Activated CD4-positive, alpha-beta T cell treated with anti-CD3 and anti-CD28 coated beads for 36 hours (primary cell): ENCODE data around the gene ACOXL. TPM values are rescaled to one million over a fixed set of nuclear protein-coding genes. Genes with fewer than 3 reads are reported as not detected.

Source experiments
- ATAC-seq: fragments of 200-7000 bp; cut with Tn5 transposase; one replicate; pipeline ENCODE4 v1.10.0; 2021; ENCODE audit warnings: mild to moderate bottlenecking, moderate library complexity
- CTCF ChIA-PET: fragments of 350-600 bp; sonication (Branson Sonifier 250); formaldehyde crosslinking; loops from one replicate; lab custom pipeline; 2021; ENCODE audit warnings: antibody characterized with exemption; lab: Charles Lee
- POLR2A ChIA-PET: fragments of 350-600 bp; sonication (Branson Sonifier 250); formaldehyde crosslinking; loops from one replicate; lab custom pipeline; 2021; ENCODE audit warnings: antibody characterized with exemption, inconsistent platforms; lab: Charles Lee
- DNase-seq: peaks from one replicate; pipeline ENCODE4 v3.0.0-alpha.2; 2020
- H3K27ac Mint-ChIP-seq: one replicate; pipeline ENCODE4 v1.8.0; 2021; ENCODE audit warnings: mixed read lengths
- H3K27me3 Mint-ChIP-seq: one replicate; pipeline ENCODE4 v1.8.0; 2021; ENCODE audit warnings: mixed read lengths
- H3K36me3 Mint-ChIP-seq: one replicate; pipeline ENCODE4 v1.8.0; 2021; ENCODE audit warnings: low read depth, mixed read lengths
- H3K4me1 Mint-ChIP-seq: one replicate; pipeline ENCODE4 v1.8.0; 2021; ENCODE audit warnings: mixed read lengths
- H3K4me3 Mint-ChIP-seq: one replicate; pipeline ENCODE4 v1.8.0; 2021; ENCODE audit warnings: mild to moderate bottlenecking, moderate library complexity, mixed read lengths
- H3K9me3 Mint-ChIP-seq: one replicate; pipeline ENCODE4 v1.8.0; 2021; ENCODE audit warnings: low read depth, mixed read lengths
- intact Hi-C, 2 experiments: fragments of 100-400 bp; cut with DNase I in 1 of 2; cut with micrococcal nuclease in 1 of 2; formaldehyde crosslinking; loops; one replicate each; pipeline versions ENCODE4 v1.14.2 to v1.15.1; 2022 to 2024; cut with DNase I, micrococcal nuclease
- total RNA-seq, 2 experiments: library from RNA; stranded (reverse); gene quantifications; one replicate each; pipeline ENCODE4 v1.2.3, GENCODE V29; 2021

ACOXL gene
- total RNA-seq, 2 experiments from 2014 or later = 0.23 TPM; not detected in 1

DNA sequence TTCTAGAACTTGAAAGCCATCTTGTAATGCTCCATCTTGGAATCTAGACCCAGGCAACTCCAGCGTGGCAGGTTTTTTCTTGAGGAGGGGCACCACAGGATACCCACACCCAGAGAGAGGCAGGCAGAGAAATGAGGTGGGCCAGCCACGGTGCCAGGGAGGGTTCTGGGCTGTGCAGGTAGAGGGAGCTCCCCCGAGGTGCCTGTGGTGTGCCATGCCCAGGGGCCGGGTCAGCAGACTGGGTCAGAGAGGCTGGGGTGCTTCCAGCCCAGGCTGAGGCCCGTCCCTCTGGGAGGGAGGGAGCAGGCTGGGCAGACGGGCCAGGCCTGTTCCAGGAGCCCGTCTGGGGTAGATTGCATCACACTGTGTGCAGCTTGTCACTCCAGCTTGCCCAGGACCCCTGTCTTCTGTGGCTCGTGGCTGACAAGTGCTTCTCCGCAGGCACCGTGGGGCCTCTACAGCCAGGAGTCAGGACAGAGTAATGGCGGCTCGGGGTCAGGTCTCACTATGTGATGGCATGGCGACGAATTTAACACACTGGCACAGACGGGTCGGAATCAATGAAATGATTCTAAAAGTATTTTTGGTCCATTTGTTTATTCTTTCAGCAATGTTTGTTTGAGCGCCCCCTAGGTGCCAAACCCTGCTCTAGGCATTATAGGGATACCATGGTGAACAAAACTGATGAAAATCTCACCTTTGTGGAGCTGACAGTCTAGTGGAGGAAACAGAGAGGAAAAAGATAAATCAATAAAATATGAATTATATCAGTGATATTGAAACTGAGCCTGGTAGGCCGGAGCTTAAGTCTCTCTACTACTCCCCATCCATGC lies 144.0 kb downstream of the ACOXL start:
- ChIA-PET CTCF (interaction anchor here (0.7 to 1.5 kb wide), 6 partner anchors 8 to 22 kb away, joined by 3 to 5 read pairs (median 4); no protein-coding TSS in a partner anchor), POLR2A (no interaction called here)
- intact Hi-C loops = no loop called here
- peaks cover 11% of the 10 kb centered on the region for H3K4me1 Mint-ChIP-seq
- H3K9me3 Mint-ChIP-seq = peaks cover 6% of the 10 kb centered on the region
- H3K36me3 Mint-ChIP-seq = peaks cover 4% of the 10 kb centered on the region
- H3K4me3 Mint-ChIP-seq = no peak overlapping the region
- H3K27ac Mint-ChIP-seq = no peak overlapping the region
- H3K27me3 Mint-ChIP-seq = peaks cover 22% of the 10 kb centered on the region
- no peak for ATAC-seq
- DNase-seq = peak; percentile 38

DNA sequence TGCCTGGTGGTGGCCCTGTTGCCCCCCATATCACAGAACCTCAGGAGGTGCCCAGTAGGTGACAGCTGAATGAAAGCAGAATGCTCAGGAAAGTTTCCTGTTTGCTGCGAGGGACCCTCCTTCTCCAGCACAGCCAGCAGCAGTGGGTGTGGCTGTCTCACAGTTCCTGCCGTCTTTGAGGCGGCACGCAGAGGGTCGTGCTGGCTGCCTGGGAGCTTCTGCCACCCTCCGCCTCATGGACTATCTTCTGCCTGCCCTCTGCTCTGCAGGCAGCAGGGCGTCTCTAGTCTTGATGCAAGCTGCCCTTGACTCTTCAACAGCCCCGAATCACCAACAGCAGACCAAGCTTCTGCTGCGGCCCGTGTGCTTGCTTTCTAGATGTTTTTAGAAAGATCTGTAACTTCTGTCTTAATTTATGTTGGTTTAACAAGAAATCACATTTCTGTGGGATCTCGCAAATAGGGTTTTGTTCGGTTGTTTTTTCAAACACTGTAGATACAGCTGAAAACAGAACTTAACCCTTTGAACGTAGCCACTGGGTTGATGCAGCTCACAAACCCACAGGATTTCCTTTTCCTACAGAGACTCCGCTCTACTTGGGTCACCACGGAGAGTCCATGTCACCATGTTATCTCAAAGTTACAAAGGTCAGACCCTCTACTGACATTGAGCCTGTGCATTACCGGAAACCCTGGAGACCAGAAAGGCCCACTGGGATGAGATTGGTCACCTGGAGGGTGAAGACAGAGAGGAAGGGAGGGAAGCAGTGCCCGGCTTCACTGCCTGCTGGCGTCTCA lies 144.9 kb downstream of the ACOXL start:
- ATAC-seq (no peak), DNase-seq (no peak)
- H3K4me1 Mint-ChIP-seq = peaks cover 10% of the 10 kb centered on the region
- peaks cover 20% of the 10 kb centered on the region for H3K27me3 Mint-ChIP-seq
- H3K36me3 Mint-ChIP-seq = peaks cover 4% of the 10 kb centered on the region
- H3K27ac Mint-ChIP-seq = no peak overlapping the region
- POLR2A ChIA-PET = no interaction called here
- H3K9me3 Mint-ChIP-seq = peaks cover 8% of the 10 kb centered on the region
- intact Hi-C loops = no loop called here
- CTCF ChIA-PET = interaction anchor here (1.0 to 1.5 kb wide), 6 partner anchors 8 to 65 kb away, joined by 3 to 5 read pairs (median 4); no protein-coding TSS in a partner anchor
- no peak overlapping the region for H3K4me3 Mint-ChIP-seq

DNA sequence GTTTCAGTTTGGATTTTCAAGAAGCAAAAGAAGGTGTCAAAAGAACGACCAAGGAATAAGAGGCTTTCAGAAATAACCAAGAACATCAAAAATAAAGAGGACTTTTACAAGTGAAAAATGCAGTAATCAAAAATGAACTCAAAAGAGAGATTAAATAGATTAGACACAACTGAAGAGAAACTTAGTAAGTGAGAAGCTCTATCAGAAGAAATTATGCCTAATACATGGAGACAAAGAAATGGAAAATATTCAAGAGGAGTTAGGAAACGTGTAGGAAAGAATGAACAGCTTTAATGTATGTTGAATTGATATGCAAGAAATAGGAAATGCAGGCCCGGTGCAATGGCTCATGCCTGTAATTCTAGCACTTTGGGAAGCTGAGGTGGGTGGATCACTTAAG lies 145.8 kb downstream of the ACOXL start:
- Mint-ChIP-seq H3K4me1 (peaks cover 7% of the 10 kb centered on the region), H3K9me3 (peaks cover 8% of the 10 kb centered on the region), H3K36me3 (peaks cover 4% of the 10 kb centered on the region), H3K27me3 (peaks cover 20% of the 10 kb centered on the region), H3K27ac (no peak overlapping the region), H3K4me3 (no peak overlapping the region)
- ChIA-PET CTCF (interaction anchor here (0.6 to 1.1 kb wide), 2 partner anchors 66 to 243 kb away, joined by 3 read pairs; no protein-coding TSS in a partner anchor), POLR2A (no interaction called here)
- intact Hi-C loops = no loop called here
- DNase-seq (no peak), ATAC-seq (no peak)

DNA sequence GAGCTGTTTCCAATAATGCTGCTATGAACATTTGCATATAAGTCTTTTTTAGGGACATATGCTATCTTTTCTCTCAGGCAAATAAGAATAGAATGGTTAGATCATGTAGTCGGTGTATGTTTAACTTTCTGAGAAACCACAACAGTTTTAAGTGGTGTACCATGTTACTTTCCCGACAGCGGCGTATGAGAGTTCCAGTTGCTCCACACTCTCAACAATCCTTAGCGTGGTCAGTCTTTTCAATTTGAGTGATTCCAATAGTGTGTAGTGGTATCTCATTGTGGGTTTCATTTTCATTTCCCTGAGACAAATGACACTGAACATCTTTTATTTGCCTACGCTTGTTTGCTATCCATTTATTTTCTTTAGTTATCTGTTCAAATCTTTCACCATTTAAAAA lies 149.5 kb downstream of the ACOXL start:
- POLR2A ChIA-PET = no interaction called here
- CTCF ChIA-PET = no interaction called here
- peak; percentile 80 for ATAC-seq

DNA sequence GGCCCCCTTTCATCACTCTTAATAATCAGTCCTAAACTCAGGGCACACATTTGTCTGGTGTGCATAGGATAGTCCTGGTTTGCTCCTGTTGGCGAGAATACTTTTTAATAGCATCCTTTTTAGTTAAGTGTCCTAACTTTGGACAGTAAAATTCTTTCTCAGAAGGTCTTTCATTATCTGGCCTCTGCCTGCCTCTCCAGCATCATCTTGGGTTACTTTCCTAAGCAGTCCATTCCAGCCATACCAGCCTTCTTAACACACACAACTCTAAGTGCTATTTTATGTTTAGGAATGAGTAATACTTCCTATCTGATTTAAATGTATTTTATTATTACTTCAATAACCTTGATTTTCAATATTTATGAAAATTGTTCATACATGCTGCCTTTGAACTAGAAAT lies 151.0 kb downstream of the ACOXL start:
- H3K27ac Mint-ChIP-seq = no peak overlapping the region
- no peak overlapping the region for H3K4me3 Mint-ChIP-seq
- H3K4me1 Mint-ChIP-seq = peaks cover 6% of the 10 kb centered on the region
- DNase-seq (no peak), ATAC-seq (no peak)
- peaks cover 2% of the 10 kb centered on the region for H3K9me3 Mint-ChIP-seq
- no peaks in the 10 kb centered on the region for H3K36me3 Mint-ChIP-seq
- ChIA-PET CTCF (interaction anchor here (0.8 kb wide), 1 partner anchor 798 kb away, joined by 3 read pairs; no protein-coding TSS in a partner anchor), POLR2A (no interaction called here)
- intact Hi-C loops = loop anchor here in 1 of 2 experiments (2.0 kb wide), 1 partner anchor 71 kb away; no protein-coding TSS in a partner anchor
- H3K27me3 Mint-ChIP-seq = peaks cover 29% of the 10 kb centered on the region

More for the DNA sequence above, 149.5 kb downstream of the ACOXL start:
- peak; percentile 39 for DNase-seq
- no peak overlapping the region for H3K27ac Mint-ChIP-seq
- H3K27me3 Mint-ChIP-seq = peaks cover 32% of the 10 kb centered on the region
- intact Hi-C loops = loop anchor here in 1 of 2 experiments (2.0 kb wide), 1 partner anchor 69 kb away; no protein-coding TSS in a partner anchor
- H3K9me3 Mint-ChIP-seq = peaks cover 8% of the 10 kb centered on the region
- H3K36me3 Mint-ChIP-seq = peaks cover 4% of the 10 kb centered on the region
- H3K4me3 Mint-ChIP-seq = no peak overlapping the region
- H3K4me1 Mint-ChIP-seq = peaks cover 6% of the 10 kb centered on the region

DNA sequence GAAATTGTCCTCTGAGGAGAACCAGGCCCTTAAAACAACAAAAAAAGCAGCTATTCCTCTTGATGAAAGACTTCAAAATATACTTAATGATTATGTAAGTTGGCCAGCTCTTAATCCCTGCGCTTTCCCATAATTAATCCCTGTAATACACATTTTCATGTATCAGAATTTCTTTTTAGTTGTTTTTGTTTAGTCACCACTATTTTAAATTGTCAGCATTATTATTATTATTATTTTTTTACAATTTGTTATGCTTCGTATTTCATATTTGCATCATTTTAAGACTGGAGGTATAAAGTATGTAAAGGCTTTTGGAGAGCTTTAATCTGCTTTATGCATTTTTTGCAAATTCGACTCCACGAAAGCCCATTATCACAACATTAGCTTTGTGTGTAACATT lies 152.9 kb downstream of the ACOXL start:
- ATAC-seq = no peak
- Mint-ChIP-seq H3K27ac (no peak overlapping the region), H3K4me1 (peaks cover 6% of the 10 kb centered on the region), H3K27me3 (peaks cover 29% of the 10 kb centered on the region), H3K4me3 (no peak overlapping the region), H3K36me3 (no peaks in the 10 kb centered on the region), H3K9me3 (peaks cover 2% of the 10 kb centered on the region)
- POLR2A ChIA-PET = interaction anchor here (0.6 to 0.7 kb wide), 2 partner anchors 212 to 240 kb away, joined by 3 read pairs; no protein-coding TSS in a partner anchor
- intact Hi-C loops = no loop called here
- no peak for DNase-seq
- CTCF ChIA-PET = interaction anchor here (0.6 to 1.4 kb wide), 3 partner anchors 8 to 1773 kb away, joined by 3 to 4 read pairs (median 3); no protein-coding TSS in a partner anchor

DNA sequence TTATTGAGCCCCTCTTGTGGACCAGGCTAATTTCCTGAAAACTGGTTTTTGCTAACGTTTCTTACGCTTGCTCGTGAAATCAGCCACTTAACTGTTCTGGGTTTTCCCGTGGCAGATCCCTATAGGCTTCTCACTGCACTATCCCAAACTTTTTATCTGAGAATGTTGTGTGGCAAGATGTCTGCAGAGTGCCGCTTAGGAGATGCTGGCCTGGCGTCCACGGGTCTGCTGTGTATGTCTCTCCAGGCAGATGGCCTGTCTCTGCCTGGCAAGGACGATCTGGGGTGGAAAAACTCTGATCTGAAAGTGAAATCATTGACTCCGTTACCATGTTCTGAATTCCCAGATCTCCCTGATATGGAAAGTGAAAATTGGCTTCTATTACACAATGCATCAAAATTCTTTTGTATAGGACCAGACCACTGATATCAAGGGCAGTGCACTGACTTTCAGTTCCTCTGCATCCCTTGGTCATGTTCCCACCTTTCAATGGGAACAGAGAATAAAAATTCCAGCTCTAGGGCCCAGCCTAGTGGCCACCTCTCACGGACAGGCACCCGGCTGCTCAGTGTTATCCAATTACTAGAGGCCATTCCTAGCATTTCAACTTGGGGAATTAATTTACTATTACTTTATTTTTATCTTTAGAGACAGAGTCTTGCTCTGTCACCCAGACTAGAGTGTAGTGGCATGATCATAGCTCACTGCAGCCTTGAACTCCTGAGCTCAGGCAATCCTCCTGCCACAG lies 154.6 kb downstream of the ACOXL start:
- CTCF ChIA-PET = interaction anchor here (0.6 kb wide), 1 partner anchor 83 kb away, joined by 4 read pairs; no protein-coding TSS in a partner anchor
- POLR2A ChIA-PET = no interaction called here
- H3K27ac Mint-ChIP-seq = no peak overlapping the region
- intact Hi-C loops = no loop called here
- H3K4me3 Mint-ChIP-seq = no peak overlapping the region
- no peaks in the 10 kb centered on the region for H3K36me3 Mint-ChIP-seq
- DNase-seq (no peak), ATAC-seq (no peak)
- no peaks in the 10 kb centered on the region for H3K9me3 Mint-ChIP-seq
- no peaks in the 10 kb centered on the region for H3K4me1 Mint-ChIP-seq
- H3K27me3 Mint-ChIP-seq = peaks cover 25% of the 10 kb centered on the region

DNA sequence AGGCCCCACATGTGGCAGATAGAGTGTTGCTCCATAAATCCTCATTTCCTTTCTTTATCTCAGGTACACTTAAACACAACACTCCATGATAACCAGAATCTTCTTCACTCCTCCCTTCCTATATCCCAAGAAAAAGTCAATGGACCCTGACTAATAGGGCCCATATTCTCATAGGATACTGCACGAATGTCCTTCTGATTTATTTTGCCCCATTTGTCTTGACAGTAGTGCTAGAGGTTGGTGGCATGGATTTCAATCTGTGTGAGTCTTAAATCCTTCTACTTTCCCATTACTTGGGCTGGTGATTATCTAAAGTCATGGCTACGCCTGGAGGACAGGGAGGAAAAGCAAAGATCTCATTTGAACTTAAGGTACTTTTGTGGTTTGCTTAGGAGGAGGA lies 156.0 kb downstream of the ACOXL start:
- ATAC-seq = no peak
- CTCF ChIA-PET = no interaction called here
- H3K4me1 Mint-ChIP-seq = no peaks in the 10 kb centered on the region
- H3K27ac Mint-ChIP-seq = no peak overlapping the region
- DNase-seq = no peak
- H3K9me3 Mint-ChIP-seq = no peaks in the 10 kb centered on the region
- H3K27me3 Mint-ChIP-seq = peaks cover 27% of the 10 kb centered on the region
- no peak overlapping the region for H3K4me3 Mint-ChIP-seq
- H3K36me3 Mint-ChIP-seq = no peaks in the 10 kb centered on the region
- POLR2A ChIA-PET = no interaction called here
- intact Hi-C loops = no loop called here

DNA sequence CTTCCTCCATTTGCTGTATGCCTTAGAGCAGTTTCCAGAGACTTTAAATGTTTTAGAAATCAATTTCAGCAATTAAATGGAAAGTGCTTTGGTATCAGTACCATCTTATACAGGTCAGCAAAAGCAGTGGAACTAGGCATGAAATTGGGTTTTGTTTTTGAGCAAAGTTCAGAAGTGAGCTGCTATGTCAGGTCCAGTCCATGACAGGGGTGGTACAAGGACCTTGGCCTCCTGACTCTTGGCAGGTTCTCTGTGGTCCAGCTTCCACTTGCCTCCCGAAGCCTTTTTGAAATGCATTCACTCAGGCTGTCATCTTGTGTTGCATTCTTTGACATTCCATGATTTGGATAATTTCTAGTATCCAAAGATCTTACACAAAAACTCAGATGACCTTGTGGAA lies 159.3 kb downstream of the ACOXL start:
- intact Hi-C loops = no loop called here
- DNase-seq (no peak), ATAC-seq (no peak)
- Mint-ChIP-seq H3K36me3 (no peaks in the 10 kb centered on the region), H3K27ac (no peak overlapping the region), H3K9me3 (peaks cover 6% of the 10 kb centered on the region), H3K4me1 (no peaks in the 10 kb centered on the region), H3K27me3 (peaks cover 22% of the 10 kb centered on the region), H3K4me3 (no peak overlapping the region)
- ChIA-PET CTCF (interaction anchor here (1.4 kb wide), 1 partner anchor 80 kb away, joined by 3 read pairs; no protein-coding TSS in a partner anchor), POLR2A (no interaction called here)

DNA sequence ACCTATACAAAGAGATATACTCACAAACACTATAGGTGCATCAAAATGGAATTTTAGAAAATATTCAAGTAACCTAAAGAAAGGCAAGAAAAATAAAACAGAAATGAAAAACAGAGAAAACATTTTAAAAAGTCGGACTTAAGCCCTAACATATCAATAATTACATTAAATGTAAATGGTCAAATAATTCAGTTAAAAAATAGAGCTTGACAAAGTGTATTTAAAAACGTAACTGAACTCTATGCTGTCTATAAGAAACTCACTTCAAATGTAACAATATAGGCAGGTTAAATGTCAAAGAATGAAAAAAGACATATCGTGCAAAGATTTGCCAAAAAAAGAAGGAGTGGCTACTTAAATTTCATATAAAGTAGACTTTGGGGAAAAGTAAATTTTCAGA lies 163.9 kb downstream of the ACOXL start:
- DNase-seq = no peak
- intact Hi-C loops = no loop called here
- CTCF ChIA-PET = no interaction called here
- Mint-ChIP-seq H3K36me3 (no peaks in the 10 kb centered on the region), H3K4me1 (no peaks in the 10 kb centered on the region), H3K4me3 (no peak overlapping the region), H3K27ac (no peak overlapping the region), H3K9me3 (peaks cover 6% of the 10 kb centered on the region), H3K27me3 (peaks cover 24% of the 10 kb centered on the region)
- POLR2A ChIA-PET = no interaction called here
- no peak for ATAC-seq

DNA sequence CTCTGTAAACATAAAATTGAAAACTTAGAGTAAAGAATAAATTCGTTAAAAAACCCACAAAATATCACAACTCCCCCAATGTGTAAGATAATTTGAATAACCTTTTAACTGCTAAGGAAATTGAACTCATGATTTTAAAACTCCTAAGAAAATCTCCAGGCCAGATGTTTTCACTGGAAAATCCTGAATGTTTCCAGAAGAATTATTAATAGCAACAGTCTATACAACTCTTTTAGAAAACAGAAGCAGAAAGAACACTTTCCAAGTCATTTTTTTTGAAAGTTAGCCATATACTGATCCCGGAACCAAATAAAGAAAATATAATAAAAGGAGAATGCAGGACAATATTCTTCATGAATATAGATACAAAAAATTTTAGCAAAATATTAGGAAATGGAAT lies 165.6 kb downstream of the ACOXL start:
- POLR2A ChIA-PET = no interaction called here
- DNase-seq = no peak
- no peak overlapping the region for H3K4me3 Mint-ChIP-seq
- no peaks in the 10 kb centered on the region for H3K36me3 Mint-ChIP-seq
- CTCF ChIA-PET = no interaction called here
- ATAC-seq = no peak
- peaks cover 21% of the 10 kb centered on the region for H3K27me3 Mint-ChIP-seq
- H3K4me1 Mint-ChIP-seq = no peaks in the 10 kb centered on the region
- peaks cover 6% of the 10 kb centered on the region for H3K9me3 Mint-ChIP-seq
- H3K27ac Mint-ChIP-seq = no peak overlapping the region
- intact Hi-C loops = no loop called here
